GM21717 (cell line): Measurements from ENCODE around the gene MRC1.

Experiments
- ATAC-seq: cut with Tn5 transposase; IDR thresholded peaks from one replicate; pipeline ENCODE4 v1.9.1; 2021; ENCODE audit warnings: mild to moderate bottlenecking, moderate library complexity; ENCODE audit not compliant: unreplicated experiment

MRC1 gene

GRCh38 chr10:17795083-17795482, 14.1 kb upstream of the MRC1 start:
- no peak for ATAC-seq

GRCh38 chr10:17795813-17796594, 13.1 kb upstream of the MRC1 start:
- ATAC-seq: no peak

- ATAC-seq: no peak
Observed at GRCh38 chr10:17801507-17801906, 7.6 kb upstream of the MRC1 start.

GRCh38 chr10:17802350-17802749, 6.8 kb upstream of the MRC1 start:
- no peak for ATAC-seq

GRCh38 chr10:17802976-17803375, 6.2 kb upstream of the MRC1 start:
- no peak for ATAC-seq

- ATAC-seq: no peak
Observed at GRCh38 chr10:17805330-17805729, 3.8 kb upstream of the MRC1 start.

- ATAC-seq: no peak
Observed at GRCh38 chr10:17805921-17806577, 3.1 kb upstream of the MRC1 start.

GRCh38 chr10:17811146-17811865, 2.2 kb downstream of the MRC1 start:
- no peak for ATAC-seq

GRCh38 chr10:17814973-17815372, 5.8 kb downstream of the MRC1 start:
- no peak for ATAC-seq

- no peak for ATAC-seq
Observed at GRCh38 chr10:17816199-17816598, 7.1 kb downstream of the MRC1 start.

GRCh38 chr10:17817316-17817715, 8.2 kb downstream of the MRC1 start:
- ATAC-seq: no peak

GRCh38 chr10:17817790-17818189, 8.6 kb downstream of the MRC1 start:
- no peak for ATAC-seq

- ATAC-seq: no peak
Observed at GRCh38 chr10:17819836-17820235, 10.7 kb downstream of the MRC1 start.

- ATAC-seq: no peak
Observed at GRCh38 chr10:17820943-17821342, 11.8 kb downstream of the MRC1 start.

- ATAC-seq: no peak
Observed at GRCh38 chr10:17821893-17822292, 12.7 kb downstream of the MRC1 start.

- ATAC-seq: no peak
Observed at GRCh38 chr10:17831341-17831740, 22.2 kb downstream of the MRC1 start.

GRCh38 chr10:17831896-17832295, 22.7 kb downstream of the MRC1 start:
- ATAC-seq: no peak

GRCh38 chr10:17833656-17834055, 24.5 kb downstream of the MRC1 start:
- no peak for ATAC-seq

- no peak for ATAC-seq
Observed at GRCh38 chr10:17835688-17836087, 26.5 kb downstream of the MRC1 start.

- ATAC-seq: no peak
Observed at GRCh38 chr10:17836942-17837341, 27.8 kb downstream of the MRC1 start.

GRCh38 chr10:17838080-17838648, 29.0 kb downstream of the MRC1 start:
- no peak for ATAC-seq

- ATAC-seq: no peak
Observed at GRCh38 chr10:17841050-17841449, 31.9 kb downstream of the MRC1 start.
